ENCODE measurements around the gene GART. TPM values are rescaled to one million over a fixed set of nuclear protein-coding genes. Genes with fewer than 3 reads are reported as not detected.

GART gene
- polyA plus RNA-seq, 2 of the 4 experiments (the other 2 are of a cell fraction) = 42.3 to 70.2 TPM

DNA sequence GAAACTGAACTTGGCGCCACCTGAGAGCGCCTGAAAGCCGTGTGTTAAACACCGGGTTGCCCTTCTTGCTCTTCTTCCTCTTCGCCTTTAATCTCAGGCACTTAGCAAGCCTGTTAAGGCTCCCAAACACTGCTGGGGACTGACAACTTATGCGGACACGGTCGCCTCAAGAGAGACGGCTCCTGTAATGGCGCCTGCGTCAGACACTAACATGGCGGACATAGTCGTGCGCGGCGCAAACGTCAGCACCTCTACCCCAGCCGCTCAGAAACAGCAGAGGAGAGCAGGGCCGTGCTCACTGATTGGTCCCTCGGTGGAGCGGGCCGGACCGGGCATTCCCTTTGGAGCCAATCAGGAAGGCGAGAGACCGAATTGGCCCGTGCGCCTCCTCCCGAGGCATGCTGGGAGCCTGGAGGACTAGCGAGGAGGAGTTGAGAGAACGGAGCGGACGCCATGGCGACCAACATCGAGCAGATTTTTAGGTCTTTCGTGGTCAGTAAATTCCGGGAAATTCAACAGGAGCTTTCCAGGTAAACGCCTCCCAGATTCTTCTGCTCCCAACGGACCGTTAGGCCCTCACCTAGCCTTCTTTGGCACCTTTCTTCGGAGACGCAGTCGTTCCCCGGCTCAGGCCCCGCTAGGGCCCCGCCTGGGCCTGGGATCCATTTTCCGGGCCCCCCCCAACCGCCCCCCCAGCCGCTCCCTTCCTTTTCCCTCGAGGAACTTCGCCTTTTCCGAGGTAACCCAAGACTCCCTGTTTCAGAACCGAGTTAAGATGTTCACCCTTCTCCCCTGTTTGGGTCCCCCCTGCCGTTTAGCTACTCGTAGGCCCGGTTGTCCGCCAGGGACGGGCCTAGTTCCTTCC lies 955 bp upstream of the GART start, which contains the start of gene SON (continued):
- TF ChIP-seq KDM1A (IDR thresholded peaks at IDR 0.05; ENCODE audit: low read depth) (no peak), BHLHE40 (IDR thresholded peaks at IDR 0.05; ENCODE audit: low read depth, low read length) (no peak)
- TF ChIP-seq, protein P1, sequence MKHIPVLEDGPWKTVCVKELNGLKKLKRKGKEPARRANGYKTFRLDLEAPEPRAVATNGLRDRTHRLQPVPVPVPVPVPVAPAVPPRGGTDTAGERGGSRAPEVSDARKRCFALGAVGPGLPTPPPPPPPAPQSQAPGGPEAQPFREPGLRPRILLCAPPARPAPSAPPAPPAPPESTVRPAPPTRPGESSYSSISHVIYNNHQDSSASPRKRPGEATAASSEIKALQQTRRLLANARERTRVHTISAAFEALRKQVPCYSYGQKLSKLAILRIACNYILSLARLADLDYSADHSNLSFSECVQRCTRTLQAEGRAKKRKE (CRISPR knock-in tag; IDR thresholded peaks at IDR 0.05; ENCODE audit: low read depth) = no peak

DNA sequence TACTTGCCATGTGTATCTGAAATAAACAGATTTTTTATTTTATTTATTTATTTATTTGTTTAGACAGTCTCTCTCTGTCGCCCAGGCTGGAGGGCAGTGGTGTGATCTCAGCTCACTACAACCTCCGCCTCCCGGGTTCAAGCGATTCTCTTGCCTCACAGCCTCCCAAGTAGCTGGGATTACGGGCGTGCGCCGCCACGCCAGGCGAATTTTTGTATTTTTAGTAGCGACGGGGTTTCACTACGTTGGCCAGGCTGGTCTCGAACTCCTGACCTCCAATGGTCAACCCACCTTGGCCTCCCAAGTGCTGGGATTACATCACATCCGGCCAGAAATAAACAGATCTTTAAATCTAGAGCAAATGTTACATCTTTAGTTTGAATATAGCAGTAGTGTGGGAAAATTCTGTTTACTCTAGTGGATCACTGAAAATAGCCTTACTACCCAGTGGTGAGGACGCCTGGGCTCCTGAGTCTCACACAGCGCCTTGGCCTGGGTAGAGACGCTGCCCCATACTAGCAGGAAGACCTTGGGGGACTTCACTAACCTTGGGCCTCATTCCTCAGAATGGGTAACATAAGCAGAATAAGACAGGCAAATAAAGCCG lies 709 bp downstream of the GART start:
- CTCF ChIA-PET = interaction anchor here (0.7 to 0.9 kb wide), 2 partner anchors 17 to 50 kb away, joined by 3 read pairs; partner anchors contain the start of gene DNAJC28
- Histone ChIP-seq H3K27ac (peak overlapping the region; percentile 97 to 98), H3K9me3 (no peaks in the 10 kb centered on the region), H3K4me3 (peak overlapping the region; percentile 79), H3K4me1 (peaks cover 22% of the 10 kb centered on the region), H3K4me2 (peak overlapping the region; percentile 90)
- WGBS (ENCODE audit: missing lambda C conversion rate) = 5% methylated on average over 19 of the region's 19 CpGs
- no peak for ATAC-seq
- POLR2A ChIA-PET = interaction anchor here (0.6 to 1.1 kb wide), 2 partner anchors 37 to 48 kb away, joined by 3 to 8 read pairs; partner anchors contain the start of gene DONSON
- no peak for FAIRE-seq
- TF ChIP-seq RARB (CRISPR knock-in tag; IDR thresholded peaks at IDR 0.05) (no peak), ESRRA (IDR thresholded peaks at IDR 0.05; ENCODE audit: borderline replicate concordance, low read length) (0 out of 2 replicates have a peak, but pooled peaks have one; percentile 11)
- peak in 1 of 2 experiments; percentile 40 for DNase-seq (ENCODE audit: low read depth in 1 of 2, low spot score in 1 of 2)

DNA sequence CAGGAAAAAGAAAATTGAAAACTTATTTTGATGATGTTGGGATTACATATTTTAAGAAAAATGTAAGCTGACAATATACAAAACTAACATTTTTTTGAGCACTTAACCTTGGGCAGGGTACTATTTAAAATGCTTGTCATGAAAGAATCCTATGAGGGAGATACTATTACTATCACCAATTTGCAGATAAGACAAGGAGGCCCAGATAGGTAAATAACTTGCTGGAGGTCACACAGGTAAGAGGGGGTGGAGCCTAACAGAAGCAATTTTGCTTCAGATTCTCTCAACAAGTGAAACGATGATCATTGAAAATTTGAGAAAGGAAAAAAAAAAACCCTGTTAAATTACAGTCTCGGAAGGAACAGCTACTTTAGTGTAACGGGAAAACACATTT lies 1.2 kb downstream of the GART start:
- Histone ChIP-seq H3K4me2 (peak overlapping the region; percentile 90), H3K9me3 (no peaks in the 10 kb centered on the region), H3K4me1 (peaks cover 21% of the 10 kb centered on the region), H3K27ac (peak overlapping the region; percentile 97 to 98), H3K4me3 (peak overlapping the region; percentile 79)
- ATAC-seq (no peak), FAIRE-seq (no peak), DNase-seq (ENCODE audit: low read depth in 1 of 2, low spot score in 1 of 2) (no peak)
- CTCF ChIA-PET = interaction anchor here (0.7 to 0.9 kb wide), 2 partner anchors 16 to 49 kb away, joined by 3 read pairs; partner anchors contain the start of gene DNAJC28
- WGBS (ENCODE audit: missing lambda C conversion rate) = 32% methylated on average over 3 of the region's 3 CpGs
- POLR2A ChIA-PET = no interaction called here
- TF ChIP-seq, protein P2, sequence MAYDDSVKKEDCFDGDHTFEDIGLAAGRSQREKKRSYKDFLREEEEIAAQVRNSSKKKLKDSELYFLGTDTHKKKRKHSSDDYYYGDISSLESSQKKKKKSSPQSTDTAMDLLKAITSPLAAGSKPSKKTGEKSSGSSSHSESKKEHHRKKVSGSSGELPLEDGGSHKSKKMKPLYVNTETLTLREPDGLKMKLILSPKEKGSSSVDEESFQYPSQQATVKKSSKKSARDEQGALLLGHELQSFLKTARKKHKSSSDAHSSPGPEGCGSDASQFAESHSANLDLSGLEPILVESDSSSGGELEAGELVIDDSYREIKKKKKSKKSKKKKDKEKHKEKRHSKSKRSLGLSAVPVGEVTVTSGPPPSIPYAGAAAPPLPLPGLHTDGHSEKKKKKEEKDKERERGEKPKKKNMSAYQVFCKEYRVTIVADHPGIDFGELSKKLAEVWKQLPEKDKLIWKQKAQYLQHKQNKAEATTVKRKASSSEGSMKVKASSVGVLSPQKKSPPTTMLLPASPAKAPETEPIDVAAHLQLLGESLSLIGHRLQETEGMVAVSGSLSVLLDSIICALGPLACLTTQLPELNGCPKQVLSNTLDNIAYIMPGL (CRISPR knock-in tag; IDR thresholded peaks at IDR 0.05; ENCODE audit: borderline replicate concordance) = no peak
- TF ChIP-seq KDM1A (IDR thresholded peaks at IDR 0.05; ENCODE audit: low read depth) (no peak), EHF (CRISPR knock-in tag; IDR thresholded peaks at IDR 0.05) (no peak), EHMT2 (IDR thresholded peaks at IDR 0.05; ENCODE audit: low read depth) (no peak), RAD21 (conservative IDR thresholded peaks at IDR 0.05 in 1 of 2, IDR thresholded peaks at IDR 0.05 in 1 of 2) (no peak), RFX5 (IDR thresholded peaks at IDR 0.05) (no peak), RARB (CRISPR knock-in tag; IDR thresholded peaks at IDR 0.05) (no peak), HOXB13 (CRISPR knock-in tag; IDR thresholded peaks at IDR 0.05; ENCODE audit: low read depth) (no peak), SMC3 (IDR thresholded peaks at IDR 0.05) (no peak), ZNF302 (CRISPR knock-in tag; IDR thresholded peaks at IDR 0.05) (no peak), EP300 (IDR thresholded peaks at IDR 0.05) (no peak), CEBPB (IDR thresholded peaks at IDR 0.05) (no peak), PHF8 (IDR thresholded peaks at IDR 0.05; ENCODE audit: borderline replicate concordance, low read depth) (no peak)
- TF ChIP-seq, protein P3, sequence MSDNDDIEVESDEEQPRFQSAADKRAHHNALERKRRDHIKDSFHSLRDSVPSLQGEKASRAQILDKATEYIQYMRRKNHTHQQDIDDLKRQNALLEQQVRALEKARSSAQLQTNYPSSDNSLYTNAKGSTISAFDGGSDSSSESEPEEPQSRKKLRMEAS (IDR thresholded peaks at IDR 0.05) = no peak
- TF ChIP-seq, protein P4, sequence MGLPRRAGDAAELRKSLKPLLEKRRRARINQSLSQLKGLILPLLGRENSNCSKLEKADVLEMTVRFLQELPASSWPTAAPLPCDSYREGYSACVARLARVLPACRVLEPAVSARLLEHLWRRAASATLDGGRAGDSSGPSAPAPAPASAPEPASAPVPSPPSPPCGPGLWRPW (IDR thresholded peaks at IDR 0.05) = no peak
- TF ChIP-seq, protein P5, sequence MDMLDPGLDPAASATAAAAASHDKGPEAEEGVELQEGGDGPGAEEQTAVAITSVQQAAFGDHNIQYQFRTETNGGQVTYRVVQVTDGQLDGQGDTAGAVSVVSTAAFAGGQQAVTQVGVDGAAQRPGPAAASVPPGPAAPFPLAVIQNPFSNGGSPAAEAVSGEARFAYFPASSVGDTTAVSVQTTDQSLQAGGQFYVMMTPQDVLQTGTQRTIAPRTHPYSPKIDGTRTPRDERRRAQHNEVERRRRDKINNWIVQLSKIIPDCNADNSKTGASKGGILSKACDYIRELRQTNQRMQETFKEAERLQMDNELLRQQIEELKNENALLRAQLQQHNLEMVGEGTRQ (IDR thresholded peaks at IDR 0.05) = no peak
- TF ChIP-seq, protein P6, sequence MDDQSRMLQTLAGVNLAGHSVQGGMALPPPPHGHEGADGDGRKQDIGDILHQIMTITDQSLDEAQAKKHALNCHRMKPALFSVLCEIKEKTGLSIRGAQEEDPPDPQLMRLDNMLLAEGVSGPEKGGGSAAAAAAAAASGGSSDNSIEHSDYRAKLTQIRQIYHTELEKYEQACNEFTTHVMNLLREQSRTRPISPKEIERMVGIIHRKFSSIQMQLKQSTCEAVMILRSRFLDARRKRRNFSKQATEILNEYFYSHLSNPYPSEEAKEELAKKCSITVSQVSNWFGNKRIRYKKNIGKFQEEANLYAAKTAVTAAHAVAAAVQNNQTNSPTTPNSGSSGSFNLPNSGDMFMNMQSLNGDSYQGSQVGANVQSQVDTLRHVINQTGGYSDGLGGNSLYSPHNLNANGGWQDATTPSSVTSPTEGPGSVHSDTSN (IDR thresholded peaks at IDR 0.05) = no peak

Measured in A549 (cell line).